HG03442 (cell line): Measurements from ENCODE around the gene MOXD1.

ENCODE experiments used
- ATAC-seq: cut with Tn5 transposase; IDR thresholded peaks from one replicate; pipeline ENCODE4 v1.9.1; 2021; ENCODE audit warnings: mild to moderate bottlenecking, moderate library complexity; ENCODE audit not compliant: unreplicated experiment

Gene MOXD1

DNA sequence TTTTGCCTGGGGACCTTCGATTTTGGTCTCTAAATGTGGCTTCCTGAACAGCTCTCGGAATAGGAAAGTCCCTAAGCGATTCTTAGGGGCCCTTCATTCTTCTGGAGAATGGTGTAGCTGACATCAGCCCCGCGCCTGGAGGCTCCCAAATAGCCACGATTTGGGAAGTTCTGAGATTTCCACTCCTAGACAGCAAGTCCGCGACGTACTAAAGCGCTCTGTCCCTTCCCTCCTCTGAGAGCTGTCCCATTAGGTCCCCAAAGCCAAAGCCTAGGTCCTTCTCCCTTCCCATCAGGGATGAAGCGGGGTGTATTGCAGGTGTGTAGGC is 756 bp downstream of the MOXD1 start:
- no peak for ATAC-seq

- no peak for ATAC-seq
Observed at GRCh38 chr6:132399376-132400074, 1.8 kb downstream of the MOXD1 start.

DNA sequence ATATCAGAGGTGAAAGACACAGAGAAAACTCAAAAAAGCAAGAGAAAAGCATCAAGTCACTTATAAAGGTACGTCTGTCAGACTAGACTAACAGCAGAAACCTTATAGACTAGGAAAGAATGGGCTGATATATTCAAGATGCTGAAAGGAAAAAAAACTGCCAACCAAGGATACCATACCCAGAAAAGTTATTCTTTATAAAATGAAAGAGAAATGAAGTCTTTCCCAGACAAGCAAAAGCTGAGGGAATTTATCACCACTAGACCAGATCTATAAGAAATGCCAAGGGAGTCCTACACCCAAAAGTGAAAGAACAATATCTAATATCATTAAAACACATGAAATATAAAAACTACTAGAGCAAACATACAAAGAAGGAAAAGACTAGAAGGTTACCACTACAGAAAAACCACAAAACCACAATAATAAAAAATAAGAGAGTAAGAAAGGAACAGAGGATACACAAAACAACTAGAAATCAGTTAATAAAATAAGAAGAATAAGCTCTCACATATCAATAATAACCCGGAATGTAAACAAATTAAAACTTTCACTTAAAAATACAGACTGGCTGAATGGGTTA is 6.2 kb downstream of the MOXD1 start:
- no peak for ATAC-seq

GRCh38 chr6:132392792-132393191 is 8.5 kb downstream of the MOXD1 start:
- ATAC-seq, result no peak

GRCh38 chr6:132392270-132392646 is 9.0 kb downstream of the MOXD1 start:
- no peak for ATAC-seq

GRCh38 chr6:132391391-132392269 is 9.6 kb downstream of the MOXD1 start:
- ATAC-seq, result no peak

- no peak for ATAC-seq
Observed at GRCh38 chr6:132390451-132390850, 10.8 kb downstream of the MOXD1 start.

GRCh38 chr6:132390017-132390416 is 11.3 kb downstream of the MOXD1 start:
- ATAC-seq, result peak; percentile 47

- no peak for ATAC-seq
Observed at GRCh38 chr6:132388291-132388690, 13.0 kb downstream of the MOXD1 start.

GRCh38 chr6:132382630-132383175 is 18.6 kb downstream of the MOXD1 start:
- no peak for ATAC-seq

DNA sequence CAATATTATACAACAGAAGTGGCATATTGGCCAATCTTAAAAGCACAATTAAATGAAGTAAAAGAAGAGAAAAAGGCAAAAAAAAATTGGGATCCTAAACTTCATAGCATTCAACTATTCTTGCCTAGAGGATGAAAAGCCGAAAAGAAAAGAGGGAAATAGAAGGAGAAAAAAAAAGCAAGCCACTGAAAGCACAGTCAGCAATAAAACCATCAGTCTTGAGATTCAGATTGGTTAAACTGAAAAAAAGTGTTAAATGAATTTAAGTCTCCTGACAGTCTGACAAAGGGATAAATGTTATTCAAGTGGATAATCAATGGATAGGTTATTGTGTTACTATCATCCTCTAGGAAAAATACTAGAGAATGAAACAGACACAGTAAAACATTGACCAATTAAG is 19.9 kb downstream of the MOXD1 start:
- ATAC-seq, result no peak

GRCh38 chr6:132380358-132381029 is 20.8 kb downstream of the MOXD1 start:
- no peak for ATAC-seq

DNA sequence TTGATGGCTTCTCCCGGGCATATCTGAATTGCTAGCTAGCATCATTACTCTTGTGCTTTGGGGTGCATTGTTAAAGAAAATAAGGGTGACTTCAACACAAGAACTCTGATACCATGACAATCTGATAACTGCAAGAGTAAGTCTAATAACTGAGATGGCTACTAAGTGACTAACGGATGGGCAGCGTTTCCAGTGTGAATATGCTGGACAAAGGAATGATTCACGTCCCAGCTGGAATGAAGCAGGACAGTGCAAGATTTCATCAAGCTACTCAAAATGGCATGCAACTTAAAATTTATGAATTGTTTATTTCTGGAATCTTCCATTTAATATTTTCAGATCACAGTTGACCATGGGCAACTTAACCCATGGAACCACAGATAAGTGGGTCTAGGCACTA is 31.7 kb downstream of the MOXD1 start:
- no peak for ATAC-seq

- no peak for ATAC-seq
Observed at GRCh38 chr6:132368916-132369481, 32.3 kb downstream of the MOXD1 start.

- peak; percentile 97 for ATAC-seq
Observed at GRCh38 chr6:132365281-132365907, 35.9 kb downstream of the MOXD1 start.

DNA sequence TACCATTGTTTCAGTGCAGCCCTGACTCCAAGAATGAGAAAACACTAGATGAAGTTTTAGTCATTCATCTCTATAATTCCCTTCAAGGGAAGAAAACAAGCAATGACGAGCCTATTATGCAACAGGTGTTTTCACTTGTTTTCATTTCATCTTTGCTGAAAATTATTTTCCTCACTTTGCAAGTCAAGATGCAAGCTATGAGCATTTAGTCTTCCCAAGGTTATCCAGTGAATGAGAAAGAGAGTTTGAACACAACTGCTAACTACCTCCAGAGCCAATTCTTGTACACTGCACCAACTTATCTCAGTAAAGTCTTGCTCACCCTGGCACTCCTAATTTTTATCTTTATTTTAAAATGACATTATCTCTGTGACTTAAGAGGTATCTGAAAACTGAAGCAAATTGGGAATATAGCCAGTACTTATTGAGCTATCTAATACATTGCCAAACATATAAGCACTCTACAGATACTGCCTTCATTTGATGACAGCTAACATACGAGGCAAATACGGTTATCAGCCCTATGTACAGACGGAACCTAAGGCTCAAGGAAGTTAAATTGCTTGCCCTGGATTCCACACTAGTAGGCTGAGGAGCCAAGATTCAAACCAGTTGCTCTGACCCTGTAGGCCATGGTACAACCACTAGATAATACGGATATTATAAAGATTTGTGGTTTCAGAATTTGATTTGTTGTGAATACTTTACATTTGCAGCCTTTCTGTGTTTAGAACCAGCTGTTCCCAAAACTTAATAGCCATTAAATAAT is 36.8 kb downstream of the MOXD1 start:
- ATAC-seq, result no peak

DNA sequence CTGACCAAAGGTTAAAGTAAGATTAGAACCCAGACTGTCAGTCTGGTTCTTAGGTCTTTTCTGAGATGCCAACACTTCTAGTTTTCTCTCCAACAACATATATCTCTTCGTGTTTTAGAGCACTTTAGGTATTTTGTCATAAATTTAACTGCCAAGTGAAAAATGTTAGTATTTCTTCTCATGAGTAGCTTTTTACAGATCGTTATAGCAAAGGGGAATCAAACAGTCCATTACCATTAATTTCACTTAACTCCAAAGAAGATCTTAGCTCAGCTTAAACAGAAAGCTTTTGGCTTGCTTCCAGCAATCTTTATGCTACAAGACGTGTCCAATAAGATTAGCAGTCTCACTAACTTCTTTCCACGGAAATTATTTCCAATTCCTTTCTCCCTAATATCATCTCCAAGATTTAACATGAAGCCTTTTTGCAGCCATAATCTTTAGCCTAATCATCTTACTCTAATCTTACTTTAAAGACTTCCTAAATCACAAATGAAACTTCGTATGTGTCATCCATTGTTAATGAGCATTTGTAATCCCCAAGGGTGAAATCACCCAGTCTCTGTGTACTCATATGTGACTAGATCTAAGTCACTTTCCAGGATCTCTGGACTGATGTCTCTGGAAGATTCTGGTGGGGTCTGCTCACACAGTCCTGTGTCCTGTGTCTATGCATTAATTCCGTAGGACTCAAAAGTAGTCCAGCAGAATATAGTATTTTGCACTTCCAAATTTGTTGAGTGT is 38.7 kb downstream of the MOXD1 start:
- no peak for ATAC-seq

DNA sequence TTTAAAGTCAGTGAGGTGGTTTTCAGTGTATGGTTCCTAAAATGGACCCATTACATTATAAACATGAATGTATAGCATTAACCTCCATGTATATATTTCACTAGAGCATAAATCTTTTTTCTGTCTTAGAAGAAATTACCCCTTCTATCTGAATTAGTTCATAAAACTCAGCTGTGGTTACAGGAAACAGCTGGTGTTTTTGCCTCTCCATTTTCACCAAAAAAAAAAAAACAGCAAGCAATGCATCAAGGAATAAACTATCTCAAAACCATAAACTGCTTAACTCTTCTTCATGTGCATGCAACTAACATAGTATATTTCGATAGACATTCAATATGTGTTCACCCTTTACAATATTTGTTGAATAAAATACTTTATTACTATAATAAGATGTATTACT is 40.2 kb downstream of the MOXD1 start:
- ATAC-seq, result no peak

DNA sequence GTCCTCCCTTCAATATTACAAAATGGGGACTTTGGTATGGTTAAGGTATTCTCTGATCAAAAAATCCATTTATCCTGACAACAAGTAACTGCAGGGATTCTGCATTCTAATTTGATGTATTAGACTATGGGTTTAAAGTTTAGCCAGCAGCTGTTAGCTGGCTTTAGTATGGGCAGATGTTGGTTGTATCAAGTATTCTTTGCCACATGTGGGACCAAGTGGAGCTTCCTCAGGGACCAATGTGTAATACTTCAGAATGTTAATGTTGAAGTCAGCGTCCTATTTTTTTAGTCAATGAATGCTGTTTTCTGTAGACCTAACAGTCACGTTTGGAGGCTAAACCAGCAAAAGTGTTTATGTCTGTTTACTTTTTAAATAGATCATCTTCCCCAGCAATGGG is 41.4 kb downstream of the MOXD1 start:
- ATAC-seq, result no peak
